ENCODE results near the gene VOPP1.

VOPP1 gene

GRCh38 chr7:55527307-55527706, 45.0 kb downstream of the VOPP1 start:
- no peak overlapping the region for H3K4me2 ChIP-seq (ENCODE audit: low read depth, low read length, poor library complexity, severe bottlenecking)
- no peak overlapping the region for H3K4me3 ChIP-seq (ENCODE audit: low read length, poor library complexity, severe bottlenecking)
- H3K9ac ChIP-seq (ENCODE audit: low read depth, low read length, poor library complexity, severe bottlenecking) = no peak overlapping the region

GRCh38 chr7:55526770-55527169, 45.5 kb downstream of the VOPP1 start:
- H3K79me2 ChIP-seq (ENCODE audit: insufficient read depth, low read length) = peaks cover 95% of the 10 kb centered on the region

More at GRCh38 chr7:55527307-55527706, 45.0 kb downstream of the VOPP1 start:
- Histone ChIP-seq H3K79me2 (ENCODE audit: insufficient read depth, low read length) (peaks cover 95% of the 10 kb centered on the region), H3K9me3 (ENCODE audit: insufficient read depth, low read depth, low read length) (no peaks in the 10 kb centered on the region), H3K27me3 (ENCODE audit: insufficient read depth, low read length, poor library complexity, severe bottlenecking) (no peaks in the 10 kb centered on the region), H3K36me3 (ENCODE audit: insufficient read depth, low read length) (no peaks in the 10 kb centered on the region), H2AFZ (ENCODE audit: low read length) (no peak overlapping the region), H3F3A (ENCODE audit: low read depth) (no peaks in the 10 kb centered on the region), H3K9me2 (replicated peaks; ENCODE audit: low read depth, low read length) (no peaks in the 10 kb centered on the region), H4K20me1 (ENCODE audit: insufficient read depth, low read length, poor library complexity, severe bottlenecking) (peaks cover 80% of the 10 kb centered on the region), H3K4me1 (ENCODE audit: insufficient read depth, low read length, poor library complexity, severe bottlenecking) (peaks cover 4% of the 10 kb centered on the region)
- TF ChIP-seq CTCF (conservative IDR thresholded peaks at IDR 0.05; ENCODE audit: low read length) (no peak), EZH2phosphoT487 (IDR thresholded peaks at IDR 0.05; ENCODE audit: borderline replicate concordance) (no peak)

GRCh38 chr7:55526329-55526728, 46.0 kb downstream of the VOPP1 start:
- peaks cover 92% of the 10 kb centered on the region for H3K79me2 ChIP-seq (ENCODE audit: insufficient read depth, low read length)
- H3K4me1 ChIP-seq (ENCODE audit: insufficient read depth, low read length, poor library complexity, severe bottlenecking) = no peaks in the 10 kb centered on the region
- H2AFZ ChIP-seq (ENCODE audit: low read length) = no peak overlapping the region
- no peak overlapping the region for H3K4me3 ChIP-seq (ENCODE audit: low read length, poor library complexity, severe bottlenecking)
- no peaks in the 10 kb centered on the region for H3K27me3 ChIP-seq (ENCODE audit: insufficient read depth, low read length, poor library complexity, severe bottlenecking)
- no peaks in the 10 kb centered on the region for H3K9me2 ChIP-seq (replicated peaks; ENCODE audit: low read depth, low read length)
- H3K9me3 ChIP-seq (ENCODE audit: insufficient read depth, low read depth, low read length) = no peaks in the 10 kb centered on the region
- TF ChIP-seq EZH2phosphoT487 (IDR thresholded peaks at IDR 0.05; ENCODE audit: borderline replicate concordance) = no peak
- TF ChIP-seq CTCF (conservative IDR thresholded peaks at IDR 0.05; ENCODE audit: low read length) = no peak
- no peak overlapping the region for H3K4me2 ChIP-seq (ENCODE audit: low read depth, low read length, poor library complexity, severe bottlenecking)
- no peak overlapping the region for H3K9ac ChIP-seq (ENCODE audit: low read depth, low read length, poor library complexity, severe bottlenecking)
- H4K20me1 ChIP-seq (ENCODE audit: insufficient read depth, low read length, poor library complexity, severe bottlenecking) = peaks cover 80% of the 10 kb centered on the region
- H3F3A ChIP-seq (ENCODE audit: low read depth) = no peaks in the 10 kb centered on the region
- H3K36me3 ChIP-seq (ENCODE audit: insufficient read depth, low read length) = no peaks in the 10 kb centered on the region

More at GRCh38 chr7:55526770-55527169, 45.5 kb downstream of the VOPP1 start:
- H2AFZ ChIP-seq (ENCODE audit: low read length) = no peak overlapping the region
- H3F3A ChIP-seq (ENCODE audit: low read depth) = no peaks in the 10 kb centered on the region
- no peak overlapping the region for H3K4me2 ChIP-seq (ENCODE audit: low read depth, low read length, poor library complexity, severe bottlenecking)
- no peaks in the 10 kb centered on the region for H3K9me3 ChIP-seq (ENCODE audit: insufficient read depth, low read depth, low read length)
- TF ChIP-seq EZH2phosphoT487 (IDR thresholded peaks at IDR 0.05; ENCODE audit: borderline replicate concordance) = no peak
- TF ChIP-seq CTCF (conservative IDR thresholded peaks at IDR 0.05; ENCODE audit: low read length) = no peak
- H3K36me3 ChIP-seq (ENCODE audit: insufficient read depth, low read length) = no peaks in the 10 kb centered on the region
- no peak overlapping the region for H3K4me3 ChIP-seq (ENCODE audit: low read length, poor library complexity, severe bottlenecking)
- H3K4me1 ChIP-seq (ENCODE audit: insufficient read depth, low read length, poor library complexity, severe bottlenecking) = no peaks in the 10 kb centered on the region
- H4K20me1 ChIP-seq (ENCODE audit: insufficient read depth, low read length, poor library complexity, severe bottlenecking) = peaks cover 80% of the 10 kb centered on the region
- H3K27me3 ChIP-seq (ENCODE audit: insufficient read depth, low read length, poor library complexity, severe bottlenecking) = no peaks in the 10 kb centered on the region
- no peak overlapping the region for H3K9ac ChIP-seq (ENCODE audit: low read depth, low read length, poor library complexity, severe bottlenecking)
- H3K9me2 ChIP-seq (replicated peaks; ENCODE audit: low read depth, low read length) = no peaks in the 10 kb centered on the region
